HFF-Myc (cell line): ENCODE measurements around the gene UGT3A1.
"Not testable (repeated sequence)": the region's sequence is repeated elsewhere in the genome, so short reads cannot be mapped to it uniquely, and the experiment has no call there.

ENCODE experiments used
- DNase-seq: peaks from one replicate; pipeline ENCODE4 v3.0.0-alpha.2; 2011; ENCODE audit warnings: low read depth; ENCODE audit errors: extremely low read depth
- H3K4me3 ChIP-seq: replicated peaks from 2 replicates; pipeline ENCODE4 v1.5.1; 2011; ENCODE audit warnings: low read depth, mild to moderate bottlenecking, control low read depth, low read length
- TF ChIP-seq, protein P1 (sequence below): IDR thresholded peaks from 2 replicates; pipeline ENCODE4 v1.5.1; 2012; ENCODE audit warnings: mild to moderate bottlenecking, low read depth, low read length, control low read depth; ENCODE audit errors: missing control alignments

The UGT3A1 gene

DNA sequence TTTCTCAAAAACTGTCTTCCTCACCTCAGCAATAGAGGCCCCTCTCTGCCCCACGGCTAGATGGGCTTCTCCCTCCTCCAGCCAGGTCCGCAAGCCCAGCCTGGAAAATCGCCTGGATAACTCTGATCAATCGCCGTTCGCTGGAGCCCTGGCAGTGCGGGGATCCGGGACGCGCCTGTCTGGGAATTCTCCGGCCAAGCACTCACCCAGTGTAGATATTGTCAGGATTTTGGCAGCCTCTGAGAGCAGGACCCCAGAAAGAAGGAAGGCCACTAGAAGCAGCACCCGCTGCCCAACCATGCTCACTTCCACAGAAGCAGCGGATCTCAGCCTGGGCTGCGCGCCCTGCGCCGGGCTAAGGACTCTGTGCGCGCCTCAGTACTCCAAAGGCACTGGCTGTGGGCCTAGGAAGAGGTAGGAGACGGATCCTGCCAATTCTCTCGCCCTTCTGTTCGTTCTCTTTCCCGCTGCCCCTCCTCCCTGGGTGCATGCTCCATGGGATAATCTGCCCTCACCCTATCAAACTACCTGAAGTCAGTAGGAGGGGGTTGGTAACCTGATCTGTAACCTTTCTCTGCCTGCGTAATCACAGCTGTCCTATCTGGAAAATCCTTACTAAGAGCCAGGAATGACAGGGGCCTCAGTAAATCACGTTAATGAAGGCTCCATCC is at the start of gene UGT3A1:
TSS of gene UGT3A1 (minus strand) at position 450 of the 671 bp plus-strand sequence. CDS start at position 300, 150 bp downstream.
- H3K4me3 ChIP-seq, result no peak within 1 kb of the TSS
- TF ChIP-seq, protein P1, sequence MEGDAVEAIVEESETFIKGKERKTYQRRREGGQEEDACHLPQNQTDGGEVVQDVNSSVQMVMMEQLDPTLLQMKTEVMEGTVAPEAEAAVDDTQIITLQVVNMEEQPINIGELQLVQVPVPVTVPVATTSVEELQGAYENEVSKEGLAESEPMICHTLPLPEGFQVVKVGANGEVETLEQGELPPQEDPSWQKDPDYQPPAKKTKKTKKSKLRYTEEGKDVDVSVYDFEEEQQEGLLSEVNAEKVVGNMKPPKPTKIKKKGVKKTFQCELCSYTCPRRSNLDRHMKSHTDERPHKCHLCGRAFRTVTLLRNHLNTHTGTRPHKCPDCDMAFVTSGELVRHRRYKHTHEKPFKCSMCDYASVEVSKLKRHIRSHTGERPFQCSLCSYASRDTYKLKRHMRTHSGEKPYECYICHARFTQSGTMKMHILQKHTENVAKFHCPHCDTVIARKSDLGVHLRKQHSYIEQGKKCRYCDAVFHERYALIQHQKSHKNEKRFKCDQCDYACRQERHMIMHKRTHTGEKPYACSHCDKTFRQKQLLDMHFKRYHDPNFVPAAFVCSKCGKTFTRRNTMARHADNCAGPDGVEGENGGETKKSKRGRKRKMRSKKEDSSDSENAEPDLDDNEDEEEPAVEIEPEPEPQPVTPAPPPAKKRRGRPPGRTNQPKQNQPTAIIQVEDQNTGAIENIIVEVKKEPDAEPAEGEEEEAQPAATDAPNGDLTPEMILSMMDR, result no peak
- no peak for DNase-seq

GRCh38 chr5:36035696-36036095 is 44.5 kb upstream of the UGT3A1 start:
- no peak for DNase-seq
- no peak overlapping the region for H3K4me3 ChIP-seq
- TF ChIP-seq, protein P1, result no peak

GRCh38 chr5:36034536-36035134 is 43.4 kb upstream of the UGT3A1 start:
- not testable (repeated sequence) for DNase-seq, H3K4me3 ChIP-seq

GRCh38 chr5:36033486-36033885 is 42.3 kb upstream of the UGT3A1 start:
- DNase-seq, result no peak
- H3K4me3 ChIP-seq, result no peak overlapping the region
- TF ChIP-seq, protein P1, result no peak

- DNase-seq, result no peak
- no peak overlapping the region for H3K4me3 ChIP-seq
- TF ChIP-seq, protein P1, result no peak
Observed at GRCh38 chr5:36033047-36033446, 41.9 kb upstream of the UGT3A1 start.

GRCh38 chr5:36031223-36031622 is 40.0 kb upstream of the UGT3A1 start:
- TF ChIP-seq, protein P1, result no peak

DNA sequence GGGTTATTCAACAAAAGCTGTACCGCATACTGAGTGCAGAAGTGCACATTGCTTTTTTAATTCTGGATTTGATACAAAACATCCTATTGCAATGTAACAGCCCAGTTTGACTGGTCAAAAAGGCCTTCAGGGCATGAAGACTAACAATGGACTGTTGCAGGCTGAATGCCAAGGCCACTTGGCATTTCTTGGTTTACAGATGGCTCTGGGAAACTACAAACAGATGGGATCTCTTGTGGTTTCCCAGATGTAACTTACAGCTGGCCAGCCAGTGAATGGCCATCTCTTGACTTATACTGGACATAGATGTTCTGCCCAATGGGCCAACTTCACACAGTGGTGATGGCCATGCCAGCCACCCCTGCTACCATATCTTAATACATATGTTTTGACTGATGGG is 38.7 kb upstream of the UGT3A1 start:
- TF ChIP-seq, protein P1, result no peak
- H3K4me3 ChIP-seq, result no peak overlapping the region
- DNase-seq, result no peak

More at GRCh38 chr5:36031223-36031622, 40.0 kb upstream of the UGT3A1 start:
- DNase-seq, result no peak
- H3K4me3 ChIP-seq, result no peak overlapping the region
